ENCODE measurements around the gene LGR6.
A peak's percentile ranks its signal among the peaks of the same experiment; 100 is the strongest.

The LGR6 gene

DNA sequence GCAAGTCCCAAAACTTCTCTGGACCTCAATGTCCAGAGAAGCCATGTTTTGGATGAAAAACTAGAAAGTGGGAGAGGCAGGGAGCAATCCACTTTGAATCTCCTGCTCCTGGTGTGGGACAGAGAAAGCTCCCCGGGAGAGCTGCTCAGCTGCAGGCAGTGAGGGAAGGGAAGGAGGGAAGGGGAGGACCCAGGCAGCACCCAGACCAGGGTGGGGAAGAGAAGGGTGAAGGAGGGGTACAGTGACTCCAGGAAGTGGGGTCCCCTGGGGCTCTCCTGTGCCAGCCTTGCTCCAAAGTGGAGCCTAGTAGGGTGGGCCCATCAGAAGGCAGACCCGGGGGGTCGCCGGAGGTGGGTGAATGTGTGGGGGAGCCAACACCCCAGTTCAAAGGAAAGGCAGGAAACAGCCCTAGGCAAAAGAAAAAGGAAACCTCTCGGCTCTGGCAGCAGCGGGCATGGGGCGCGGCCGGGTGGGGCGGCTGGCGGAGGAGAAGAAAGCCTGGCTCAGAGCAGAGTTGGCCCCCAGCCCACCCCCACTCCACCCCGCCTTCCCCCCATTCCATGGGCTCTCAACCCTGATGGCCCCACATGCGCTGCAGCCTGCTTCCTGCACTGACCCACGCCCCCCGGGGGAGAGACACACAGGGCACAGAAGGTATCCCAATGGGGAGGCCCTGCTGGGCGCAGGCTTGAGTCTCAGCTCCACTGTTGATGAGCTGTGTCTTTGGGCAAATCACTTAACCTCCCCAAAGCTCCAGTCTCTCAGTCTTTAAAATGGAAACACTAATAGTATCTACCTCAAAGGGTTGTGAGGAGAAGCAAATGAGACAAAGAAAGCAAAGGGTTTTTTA, 5.7 kb downstream of the LGR6 start:
- DNase-seq (ENCODE audit: low read depth), result no peak

DNA sequence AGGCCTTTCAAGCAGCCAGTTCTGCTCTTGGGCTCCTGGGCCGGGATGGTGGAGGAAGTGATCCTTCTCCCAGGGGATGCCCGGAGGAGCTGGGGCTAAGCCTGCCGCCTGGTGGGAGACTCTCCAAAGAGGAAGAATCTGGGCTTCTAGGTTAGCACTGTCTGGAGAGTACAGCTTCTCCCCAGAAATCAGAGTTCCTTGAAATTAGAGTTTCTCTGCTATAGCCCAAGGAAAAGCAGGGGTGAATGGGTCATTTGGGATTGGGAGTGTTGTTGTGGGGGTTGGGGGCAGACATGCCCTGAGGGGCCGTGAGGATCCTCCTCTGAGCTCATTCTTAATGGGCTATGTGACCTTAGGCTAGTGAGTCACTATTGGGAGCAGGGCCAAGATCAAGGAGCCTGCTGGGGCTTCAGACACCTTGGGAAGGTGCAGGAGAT, 6.5 kb downstream of the LGR6 start:
- DNase-seq (ENCODE audit: low read depth), result no peak

GRCh38 chr1:202200669-202201068, 7.1 kb downstream of the LGR6 start:
- no peak for DNase-seq (ENCODE audit: low read depth)

DNA sequence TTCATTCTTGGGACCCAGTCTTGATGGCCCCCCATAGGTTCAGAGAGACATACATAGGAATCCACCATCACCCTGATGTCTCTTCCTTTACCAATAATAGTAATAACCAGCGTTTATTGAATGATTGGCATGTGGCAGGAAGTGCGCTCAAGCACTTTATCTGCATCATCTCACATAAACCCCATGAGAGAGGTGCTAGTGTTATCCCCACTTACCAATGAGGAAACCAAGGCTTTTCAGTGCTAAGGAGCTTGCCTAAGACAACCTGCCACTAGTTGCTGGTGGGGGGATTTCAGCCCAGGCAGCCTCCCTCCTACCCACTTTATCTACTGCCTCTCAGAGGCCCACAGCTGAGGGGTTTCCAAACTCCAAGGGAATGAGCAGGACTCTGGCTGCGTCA, 7.7 kb downstream of the LGR6 start:
- DNase-seq (ENCODE audit: low read depth), result no peak

GRCh38 chr1:202201971-202202370, 8.4 kb downstream of the LGR6 start:
- DNase-seq (ENCODE audit: low read depth), result no peak

DNA sequence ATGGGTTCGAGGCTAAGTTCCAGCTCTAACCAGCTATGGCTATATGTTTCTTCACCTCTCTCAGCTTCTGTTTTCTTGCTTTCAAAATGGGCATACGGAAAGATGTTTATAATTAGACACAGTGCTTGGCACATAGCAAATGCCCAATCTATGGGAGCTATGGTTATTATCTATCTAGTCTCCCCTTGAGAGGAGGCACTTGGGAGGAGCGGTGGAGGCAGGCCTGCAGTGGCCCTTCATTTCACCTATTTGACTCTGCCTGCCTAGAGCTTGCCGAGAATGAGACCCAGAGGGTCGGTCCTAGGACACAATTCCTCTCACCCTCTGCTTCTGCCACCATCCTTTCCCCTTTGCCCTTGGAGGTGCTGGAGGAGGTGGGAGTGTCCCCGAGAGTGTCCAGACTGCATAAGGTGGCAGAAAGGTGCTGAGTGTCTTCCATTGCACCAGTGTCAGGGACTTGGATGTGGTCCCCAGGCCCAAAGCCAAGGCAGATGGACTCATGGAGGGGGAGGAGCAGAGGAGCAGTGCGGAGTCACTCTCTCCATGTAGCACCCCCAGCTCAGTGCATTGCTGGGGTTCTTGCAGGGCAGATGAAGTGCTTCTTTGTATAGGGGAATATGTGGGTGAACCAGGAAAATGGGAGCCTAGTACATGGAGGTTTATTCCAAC, 9.0 kb downstream of the LGR6 start:
- no peak for DNase-seq (ENCODE audit: low read depth)

DNA sequence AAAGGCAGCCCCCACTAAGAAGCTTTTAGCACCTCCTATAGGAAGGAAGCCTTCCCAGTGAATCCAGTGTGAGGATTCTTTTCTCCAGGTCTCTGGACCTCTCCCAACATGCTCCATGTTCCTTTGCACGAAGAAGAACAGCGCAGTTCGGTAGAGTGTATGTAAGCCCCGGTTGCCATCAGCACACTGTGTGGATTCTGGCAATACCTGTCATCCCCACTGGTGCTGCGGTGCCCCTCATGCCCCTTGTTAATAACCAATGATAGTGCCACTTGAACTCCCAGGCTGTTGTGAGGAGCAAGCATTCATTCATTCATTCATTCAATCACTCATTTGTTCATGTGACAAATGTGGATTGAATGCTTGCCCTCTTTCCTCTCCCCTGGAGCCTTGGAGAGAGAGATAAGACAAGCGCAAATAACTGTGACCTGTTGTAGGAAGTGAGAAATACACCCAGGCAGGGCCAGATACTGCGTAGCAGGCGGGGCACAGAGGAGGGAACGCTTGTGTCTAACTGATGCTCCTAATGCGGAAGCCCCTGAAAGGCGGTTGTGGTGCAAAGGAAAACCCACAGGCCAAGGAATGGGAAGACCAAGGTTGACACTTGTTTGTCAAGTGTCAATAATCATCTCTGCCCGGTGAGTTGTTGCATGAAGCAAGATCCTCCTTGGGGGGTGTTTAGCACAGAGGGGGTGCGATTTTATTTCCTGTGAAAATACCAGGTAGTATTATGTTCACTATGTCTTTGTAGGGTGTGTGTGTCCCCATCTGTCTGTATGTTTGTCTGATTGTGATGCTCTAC, 9.8 kb downstream of the LGR6 start:
- no peak for DNase-seq (ENCODE audit: low read depth)

DNA sequence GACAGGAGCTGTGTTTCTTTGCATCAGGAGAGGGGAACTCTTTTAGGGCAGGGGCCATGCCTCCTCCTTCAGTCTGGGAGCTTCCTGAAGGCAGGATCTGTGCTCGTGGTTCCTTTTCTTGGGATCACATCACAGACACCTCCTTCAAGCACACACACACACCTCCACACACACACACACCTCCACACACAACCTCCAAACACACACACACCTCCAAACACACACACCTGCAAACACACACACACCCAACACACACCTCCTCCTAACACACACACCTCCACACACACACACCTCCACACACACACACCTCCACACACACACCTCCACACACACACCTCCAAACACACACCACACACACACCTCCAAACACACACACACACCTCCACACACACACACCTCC, 10.5 kb downstream of the LGR6 start:
- DNase-seq (ENCODE audit: low read depth), result no peak

DNA sequence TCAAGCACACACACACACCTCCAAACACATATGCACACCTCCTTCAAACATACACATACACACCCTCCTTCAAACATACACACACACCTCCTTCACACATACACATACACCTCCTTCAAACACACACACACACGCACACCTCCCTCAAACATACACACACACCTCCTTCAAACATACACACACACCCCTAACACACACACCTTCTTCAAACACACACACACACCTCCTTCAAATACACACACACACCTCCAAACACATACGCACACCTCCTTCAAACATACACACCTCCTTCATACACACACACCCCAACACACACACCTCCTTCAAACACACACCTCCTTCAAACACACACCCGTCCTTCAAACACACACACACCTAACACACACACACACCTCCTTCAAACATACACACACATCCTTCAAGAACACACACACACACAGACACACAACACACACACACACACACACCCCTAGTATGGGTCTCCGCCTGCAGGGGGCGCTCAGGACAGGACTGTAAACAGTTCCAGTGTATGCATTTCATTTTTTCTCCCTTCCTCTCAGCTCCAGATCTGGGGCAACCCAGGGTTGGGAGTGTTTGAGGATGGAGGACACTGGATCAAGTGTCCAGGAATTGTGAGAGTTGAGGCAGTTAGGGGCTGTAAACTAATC, 12.1 kb downstream of the LGR6 start:
- no peak for DNase-seq (ENCODE audit: low read depth)

DNA sequence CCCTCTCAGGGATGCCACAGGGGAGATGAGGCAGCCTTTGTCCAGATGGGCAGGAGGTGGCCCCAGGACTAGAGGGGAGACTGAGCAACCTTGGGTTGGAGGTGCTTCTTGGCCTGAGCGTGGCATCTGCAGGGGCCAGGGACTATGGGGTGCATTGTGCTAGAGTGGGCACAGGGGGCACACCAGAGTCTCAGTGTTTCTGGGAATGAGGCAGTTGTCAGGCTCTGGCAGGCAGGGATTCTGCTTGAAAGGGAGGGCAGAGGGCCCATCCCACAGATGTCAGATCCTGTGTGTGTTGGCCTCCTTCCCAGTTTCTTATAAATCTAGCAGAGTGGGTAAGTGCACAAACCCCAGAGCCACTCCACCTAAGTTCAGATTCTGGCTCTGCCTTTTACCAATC, 13.7 kb downstream of the LGR6 start:
- DNase-seq (ENCODE audit: low read depth), result peak; percentile 40

DNA sequence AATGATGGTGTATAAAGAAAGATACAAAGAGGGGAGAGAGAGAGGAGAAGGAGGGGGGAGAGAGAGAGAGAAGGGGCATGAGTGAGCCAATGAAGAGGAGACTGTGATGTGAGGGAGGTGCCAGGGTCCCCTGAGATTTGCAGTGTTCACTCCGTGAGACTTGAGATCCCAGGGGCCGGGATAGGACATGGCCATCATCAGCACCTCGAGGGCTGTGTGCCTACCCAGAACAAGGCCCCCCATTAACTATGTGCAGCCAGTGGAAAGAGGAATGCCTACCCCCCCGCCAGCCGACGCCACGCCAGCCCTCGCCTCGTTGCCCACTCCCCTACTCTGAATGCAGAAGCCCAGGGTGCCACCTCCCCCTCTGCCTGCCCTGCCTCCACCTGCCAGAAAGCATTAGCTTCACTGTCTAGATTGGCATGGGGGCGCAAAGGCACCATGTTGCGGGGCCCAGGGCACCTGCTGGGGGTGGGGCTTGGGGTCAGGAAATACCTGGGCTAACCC, 14.8 kb downstream of the LGR6 start:
- DNase-seq (ENCODE audit: low read depth), result no peak

DNA sequence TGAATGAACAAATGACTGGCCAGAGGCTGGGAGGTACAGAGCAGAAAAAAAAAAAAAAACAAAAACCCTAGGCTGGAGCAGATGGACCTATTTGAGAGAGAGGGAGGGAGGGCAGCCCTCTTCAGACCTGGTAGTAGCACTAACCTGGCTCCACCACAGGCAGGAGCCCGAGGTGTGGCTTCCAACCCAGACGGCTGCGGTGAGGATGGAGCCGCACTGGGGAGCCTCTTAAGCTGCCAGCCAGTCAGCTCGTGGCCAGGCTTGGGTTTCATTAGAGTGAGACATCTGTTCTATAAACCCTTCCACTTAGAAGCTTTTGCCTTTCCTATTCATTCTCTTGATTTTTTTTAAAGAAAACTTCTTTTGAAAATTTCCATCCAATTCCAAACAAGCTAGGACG, 16.8 kb downstream of the LGR6 start:
- no peak for DNase-seq (ENCODE audit: low read depth)

GRCh38 chr1:202210969-202211368, 17.4 kb downstream of the LGR6 start:
- no peak for DNase-seq (ENCODE audit: low read depth)

DNA sequence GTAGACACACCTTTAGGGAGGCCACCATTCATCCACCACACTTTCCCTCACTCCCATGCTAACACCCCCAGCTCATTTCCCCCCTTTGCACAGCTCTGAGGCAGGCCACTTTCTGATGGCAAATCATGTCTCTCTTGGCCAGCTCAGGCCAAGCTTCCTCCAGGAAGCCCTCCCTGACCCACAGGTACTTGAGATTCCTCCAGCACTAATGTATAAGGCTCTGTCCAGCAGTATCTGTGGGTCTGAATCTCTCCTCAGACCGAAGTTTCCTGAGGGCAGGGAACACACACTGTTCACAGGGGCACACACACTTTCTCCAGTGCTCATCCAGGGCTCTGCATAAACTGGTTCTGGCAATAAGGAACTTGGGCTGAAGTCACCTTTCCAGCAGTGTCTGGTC, 19.2 kb downstream of the LGR6 start:
- no peak for DNase-seq (ENCODE audit: low read depth)

GRCh38 chr1:202213361-202214088, 19.9 kb downstream of the LGR6 start:
- no peak for DNase-seq (ENCODE audit: low read depth)

DNA sequence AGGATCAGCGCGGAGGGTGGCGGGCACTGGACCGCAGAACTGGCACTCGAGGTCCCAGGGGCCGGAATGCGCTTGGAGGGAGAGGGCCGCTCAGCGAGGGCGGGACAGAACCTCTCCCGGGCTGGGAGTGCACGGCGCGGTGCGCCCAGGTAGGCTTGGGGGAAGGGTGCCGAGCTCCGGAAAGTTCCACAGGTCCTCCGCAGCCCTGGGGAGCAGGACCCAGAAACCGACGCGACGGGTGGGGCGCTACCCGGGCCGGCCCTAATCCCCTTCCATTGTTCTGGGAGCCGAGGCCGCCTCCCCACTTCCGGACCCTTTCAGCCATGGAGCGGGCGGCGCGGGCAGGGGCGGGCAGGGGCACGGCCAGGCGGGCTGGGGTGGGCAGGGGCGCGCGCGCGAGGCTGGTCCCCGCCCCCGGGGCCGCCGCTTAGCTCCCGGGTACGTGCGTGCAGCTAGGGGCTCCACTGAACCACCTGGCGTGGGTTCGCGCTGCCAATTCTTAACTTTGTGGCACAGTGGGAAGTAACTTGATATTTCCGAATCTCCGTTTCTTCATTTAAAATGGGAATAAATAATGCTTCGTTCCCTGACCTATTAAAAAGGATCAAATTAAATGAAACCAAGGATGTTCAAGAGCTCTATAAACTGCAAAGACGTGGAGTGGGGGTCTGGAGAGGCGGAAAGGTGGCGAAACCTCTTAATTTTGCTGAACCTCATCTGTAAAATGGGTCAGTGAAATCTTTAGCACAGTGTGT, 20.7 kb downstream of the LGR6 start:
- no peak for DNase-seq (ENCODE audit: low read depth)

DNA sequence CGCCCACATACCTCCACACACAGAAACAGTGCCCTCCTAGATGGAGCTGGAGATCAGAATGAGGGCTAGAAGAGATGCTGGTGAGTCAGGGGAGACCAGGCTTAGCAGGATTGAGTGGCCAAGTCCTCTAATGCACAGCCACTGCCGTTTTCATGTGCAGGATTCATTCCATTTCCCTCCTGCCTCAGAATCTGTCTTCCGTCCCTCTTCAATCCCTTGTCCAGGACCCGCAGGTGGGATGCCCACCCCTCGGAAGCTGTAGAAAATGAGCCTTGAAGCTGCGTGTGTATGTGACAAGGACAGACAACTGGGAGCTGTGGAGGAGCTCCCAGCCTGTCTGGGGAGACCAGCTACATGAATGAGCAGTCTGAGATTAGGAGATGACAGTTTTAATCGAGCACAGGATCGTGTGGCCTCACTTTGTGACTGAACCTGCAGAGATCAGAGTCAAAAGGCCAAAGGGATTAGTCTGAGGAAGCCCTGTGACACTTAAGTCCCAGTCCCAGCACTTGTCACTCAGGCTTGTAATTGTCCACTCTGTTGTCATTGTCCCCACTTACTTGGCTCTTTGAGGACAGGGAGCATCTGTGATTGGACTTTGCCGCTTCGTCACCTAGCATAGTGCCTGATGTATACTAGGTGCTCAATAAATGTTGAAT, 22.0 kb downstream of the LGR6 start:
- DNase-seq (ENCODE audit: low read depth), result no peak

DNA sequence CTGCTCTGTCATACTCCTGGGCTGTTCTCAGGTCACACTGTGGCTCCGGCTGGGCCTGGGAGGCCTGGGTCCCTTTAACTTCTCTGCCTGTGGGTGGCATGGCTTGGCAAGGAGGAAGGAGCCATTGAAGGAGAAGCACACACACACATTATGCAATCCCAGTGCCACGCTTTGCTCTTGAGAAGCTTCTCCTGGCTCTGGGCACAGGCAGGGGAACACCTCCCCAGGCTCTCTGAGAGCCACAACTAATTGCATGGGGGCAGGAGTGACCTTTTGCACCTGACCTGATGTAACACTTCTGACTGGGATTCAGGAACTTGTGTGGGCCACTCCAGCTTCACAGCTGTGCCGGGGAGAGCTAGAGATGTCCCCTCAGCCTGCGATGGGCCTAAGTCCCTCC, 23.1 kb downstream of the LGR6 start:
- no peak for DNase-seq (ENCODE audit: low read depth)

DNA sequence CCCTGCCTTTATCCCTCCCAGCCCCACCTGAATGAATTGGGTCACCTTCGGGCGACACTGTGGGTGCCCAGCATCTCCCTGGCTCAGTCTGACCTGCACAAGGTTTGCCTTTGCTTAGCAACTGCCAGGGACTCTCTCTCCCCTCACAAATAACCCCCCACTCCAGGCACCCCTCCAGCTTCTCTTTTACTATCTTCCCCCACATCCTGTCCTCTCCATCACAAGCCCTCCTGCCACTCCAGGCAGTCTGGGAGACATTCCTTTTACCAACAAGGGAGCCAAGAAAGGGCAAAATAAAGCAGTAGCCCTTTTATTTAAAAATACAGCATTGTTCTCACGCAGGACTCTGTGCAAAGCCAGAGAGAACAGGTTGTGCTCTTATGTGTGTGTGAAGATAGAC, 23.9 kb downstream of the LGR6 start:
- no peak for DNase-seq (ENCODE audit: low read depth)

DNA sequence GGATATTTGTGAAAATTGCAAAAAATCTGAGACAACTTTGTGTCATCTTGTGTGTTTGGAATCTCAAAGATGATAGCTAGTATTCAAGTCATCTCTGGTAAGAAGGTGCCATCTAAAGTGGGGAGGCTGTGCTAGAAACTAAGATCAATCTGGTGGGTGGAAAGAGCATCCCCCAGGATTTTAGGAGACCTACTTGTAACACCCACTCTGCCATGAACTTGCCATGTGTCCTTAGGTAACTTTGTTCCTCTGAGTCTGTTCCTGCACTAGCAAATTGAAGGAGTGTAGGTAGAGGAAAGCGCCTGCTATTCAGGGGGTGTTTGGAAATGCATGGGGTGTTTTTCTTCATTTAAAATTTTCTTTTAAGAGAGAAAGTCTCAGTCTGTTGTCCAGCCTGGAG, 24.4 kb downstream of the LGR6 start:
- DNase-seq (ENCODE audit: low read depth), result no peak
